ENCODE results near the gene GSTO1.

DNA sequence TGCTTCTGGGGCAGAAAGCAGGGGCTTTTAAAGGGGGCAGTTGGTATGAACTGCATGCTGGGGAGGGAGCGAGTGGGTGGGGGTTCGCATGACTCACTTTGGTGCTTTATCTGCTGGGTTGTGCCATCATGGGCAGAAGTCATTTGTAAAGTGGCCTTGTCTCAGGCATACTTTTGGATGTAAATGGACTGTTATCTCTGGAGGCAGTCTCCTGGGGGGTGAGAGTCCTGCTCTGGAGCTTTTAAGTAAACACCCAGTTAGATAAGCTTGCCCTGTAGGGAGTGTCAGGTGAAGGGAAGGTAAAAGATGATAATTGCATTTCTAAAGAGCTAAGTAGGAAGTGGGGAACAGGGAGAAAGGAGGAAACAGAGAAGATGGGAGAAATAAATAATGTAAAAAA, 1.6 kb upstream of the GSTO1 start:
- no peak for TF ChIP-seq POLR2AphosphoS5 (IDR thresholded peaks at IDR 0.05)
- TF ChIP-seq, protein P1, sequence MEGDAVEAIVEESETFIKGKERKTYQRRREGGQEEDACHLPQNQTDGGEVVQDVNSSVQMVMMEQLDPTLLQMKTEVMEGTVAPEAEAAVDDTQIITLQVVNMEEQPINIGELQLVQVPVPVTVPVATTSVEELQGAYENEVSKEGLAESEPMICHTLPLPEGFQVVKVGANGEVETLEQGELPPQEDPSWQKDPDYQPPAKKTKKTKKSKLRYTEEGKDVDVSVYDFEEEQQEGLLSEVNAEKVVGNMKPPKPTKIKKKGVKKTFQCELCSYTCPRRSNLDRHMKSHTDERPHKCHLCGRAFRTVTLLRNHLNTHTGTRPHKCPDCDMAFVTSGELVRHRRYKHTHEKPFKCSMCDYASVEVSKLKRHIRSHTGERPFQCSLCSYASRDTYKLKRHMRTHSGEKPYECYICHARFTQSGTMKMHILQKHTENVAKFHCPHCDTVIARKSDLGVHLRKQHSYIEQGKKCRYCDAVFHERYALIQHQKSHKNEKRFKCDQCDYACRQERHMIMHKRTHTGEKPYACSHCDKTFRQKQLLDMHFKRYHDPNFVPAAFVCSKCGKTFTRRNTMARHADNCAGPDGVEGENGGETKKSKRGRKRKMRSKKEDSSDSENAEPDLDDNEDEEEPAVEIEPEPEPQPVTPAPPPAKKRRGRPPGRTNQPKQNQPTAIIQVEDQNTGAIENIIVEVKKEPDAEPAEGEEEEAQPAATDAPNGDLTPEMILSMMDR (IDR thresholded peaks at IDR 0.05; ENCODE audit: poor library complexity, severe bottlenecking), result no peak
- TF ChIP-seq RAD21 (conservative IDR thresholded peaks at IDR 0.05), result no peak

All from neural cell (in vitro differentiated cells).